IPS-20b (cell line): Measurements from ENCODE around the gene UBFD1.

Experiments used
- H3K27ac ChIP-seq: one replicate; pipeline ENCODE4 v1.5.1; 2013; ENCODE audit warnings: low read length
- H3K27me3 ChIP-seq: 2 replicates; pipeline ENCODE4 v1.6.1; 2013; ENCODE audit warnings: mild to moderate bottlenecking, low read length, inconsistent platforms; ENCODE audit not compliant: insufficient read depth
- H3K36me3 ChIP-seq: 2 replicates; pipeline ENCODE4 v1.6.1; 2013; ENCODE audit warnings: low read depth, mild to moderate bottlenecking, inconsistent platforms, low read length, moderate library complexity; ENCODE audit not compliant: insufficient read depth
- H3K4me1 ChIP-seq: 2 replicates; pipeline ENCODE4 v1.6.1; 2013; ENCODE audit warnings: mild to moderate bottlenecking, control low read depth, inconsistent platforms, low read length, moderate library complexity; ENCODE audit not compliant: insufficient read depth
- H3K4me3 ChIP-seq: 2 replicates; pipeline ENCODE4 v1.5.1; 2013; ENCODE audit warnings: mild to moderate bottlenecking, low read length, inconsistent platforms
- H3K9ac ChIP-seq: 2 replicates; pipeline ENCODE4 v1.6.1; 2013; ENCODE audit warnings: low read depth, mild to moderate bottlenecking, inconsistent platforms, low read length, moderate library complexity
- H3K9me3 ChIP-seq: 2 replicates; pipeline ENCODE4 v1.6.1; 2013; ENCODE audit warnings: mild to moderate bottlenecking, low read depth, low read length, inconsistent platforms; ENCODE audit not compliant: insufficient read depth

Gene UBFD1

DNA sequence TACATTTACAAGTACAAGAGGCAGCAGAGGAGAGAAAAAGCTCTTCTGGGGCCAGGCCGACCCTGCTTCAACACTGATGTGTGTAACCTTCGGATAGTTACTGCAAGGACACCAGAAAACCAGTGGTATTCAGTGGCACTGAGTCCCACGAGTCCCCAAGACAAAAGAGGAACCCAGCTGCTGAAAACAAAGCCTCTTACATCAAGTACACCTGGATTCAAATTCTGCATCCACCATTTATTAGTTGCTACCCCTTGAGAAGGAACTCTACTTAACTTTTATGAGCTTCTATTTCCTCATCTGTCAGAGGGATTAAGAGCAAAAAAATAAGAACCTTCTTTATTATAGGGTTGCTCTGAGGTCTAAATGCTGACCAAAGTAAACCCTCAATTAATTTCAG, 3.0 kb upstream of the UBFD1 start:
- Histone ChIP-seq H3K9me3 (no peaks in the 10 kb centered on the region), H3K27ac (no peak overlapping the region), H3K36me3 (peaks cover 55% of the 10 kb centered on the region), H3K9ac (no peak overlapping the region), H3K27me3 (no peaks in the 10 kb centered on the region), H3K4me3 (no peak overlapping the region), H3K4me1 (no peaks in the 10 kb centered on the region)

- H3K27me3 ChIP-seq = no peaks in the 10 kb centered on the region
- peaks cover 55% of the 10 kb centered on the region for H3K36me3 ChIP-seq
- H3K9me3 ChIP-seq = no peaks in the 10 kb centered on the region
- peak overlapping the region; percentile 44 for H3K27ac ChIP-seq
- H3K4me1 ChIP-seq = no peaks in the 10 kb centered on the region
- peak overlapping the region; percentile 84 for H3K9ac ChIP-seq
- peak overlapping the region; percentile 92 for H3K4me3 ChIP-seq
These were observed 514 bp downstream of the UBFD1 start for GRCh38 chr16:23557779-23558702.

DNA sequence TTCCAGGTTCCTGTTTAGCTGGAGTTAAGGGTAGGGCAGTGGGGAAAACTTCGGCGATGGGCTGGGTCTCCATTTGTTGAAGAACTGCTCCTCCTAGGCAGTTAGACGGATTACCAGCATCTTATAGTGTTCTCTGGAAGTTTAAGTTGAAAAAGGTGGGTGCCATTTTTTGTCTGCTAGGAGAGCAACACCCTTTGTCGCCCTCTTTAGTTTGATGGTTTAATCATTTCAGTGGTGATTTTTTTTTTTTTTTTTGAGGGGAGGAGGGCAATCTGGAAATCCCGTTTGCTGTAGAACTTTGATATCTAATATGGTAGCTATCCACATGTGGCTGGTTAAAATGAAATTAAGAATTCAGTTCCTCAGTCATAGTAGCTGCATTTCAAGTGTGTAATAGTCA, 4.1 kb downstream of the UBFD1 start:
- H3K9me3 ChIP-seq = no peaks in the 10 kb centered on the region
- no peak overlapping the region for H3K4me3 ChIP-seq
- H3K4me1 ChIP-seq = no peaks in the 10 kb centered on the region
- H3K27ac ChIP-seq = no peak overlapping the region
- H3K27me3 ChIP-seq = no peaks in the 10 kb centered on the region
- H3K9ac ChIP-seq = no peak overlapping the region
- H3K36me3 ChIP-seq = peaks cover 78% of the 10 kb centered on the region

- Histone ChIP-seq H3K27ac (no peak overlapping the region), H3K9ac (no peak overlapping the region), H3K4me3 (no peak overlapping the region), H3K36me3 (peaks cover 87% of the 10 kb centered on the region), H3K27me3 (no peaks in the 10 kb centered on the region), H3K4me1 (no peaks in the 10 kb centered on the region), H3K9me3 (no peaks in the 10 kb centered on the region)
These were observed 5.0 kb downstream of the UBFD1 start for GRCh38 chr16:23562505-23562904.

- H3K27ac ChIP-seq = no peak overlapping the region
- H3K27me3 ChIP-seq = no peaks in the 10 kb centered on the region
- no peaks in the 10 kb centered on the region for H3K9me3 ChIP-seq
- H3K4me3 ChIP-seq = no peak overlapping the region
- peaks cover 94% of the 10 kb centered on the region for H3K36me3 ChIP-seq
- H3K4me1 ChIP-seq = no peaks in the 10 kb centered on the region
- H3K9ac ChIP-seq = no peak overlapping the region
These were observed 5.7 kb downstream of the UBFD1 start for GRCh38 chr16:23563186-23563585.

- Histone ChIP-seq H3K27me3 (no peaks in the 10 kb centered on the region), H3K4me1 (no peaks in the 10 kb centered on the region), H3K4me3 (no peak overlapping the region), H3K27ac (no peak overlapping the region), H3K36me3 (peaks cover 97% of the 10 kb centered on the region), H3K9ac (no peak overlapping the region), H3K9me3 (no peaks in the 10 kb centered on the region)
These were observed 7.2 kb downstream of the UBFD1 start for GRCh38 chr16:23564575-23565363.

- Histone ChIP-seq H3K4me3 (no peak overlapping the region), H3K9me3 (no peaks in the 10 kb centered on the region), H3K27me3 (no peaks in the 10 kb centered on the region), H3K27ac (no peak overlapping the region), H3K4me1 (no peaks in the 10 kb centered on the region), H3K36me3 (peaks cover 97% of the 10 kb centered on the region), H3K9ac (no peak overlapping the region)
These were observed 9.2 kb downstream of the UBFD1 start for GRCh38 chr16:23566724-23567123.

- H3K27me3 ChIP-seq = no peaks in the 10 kb centered on the region
- no peak overlapping the region for H3K4me3 ChIP-seq
- no peak overlapping the region for H3K9ac ChIP-seq
- no peaks in the 10 kb centered on the region for H3K9me3 ChIP-seq
- no peak overlapping the region for H3K27ac ChIP-seq
- peaks cover 97% of the 10 kb centered on the region for H3K36me3 ChIP-seq
- no peaks in the 10 kb centered on the region for H3K4me1 ChIP-seq
These were observed 10.1 kb downstream of the UBFD1 start for GRCh38 chr16:23567602-23568001.

DNA sequence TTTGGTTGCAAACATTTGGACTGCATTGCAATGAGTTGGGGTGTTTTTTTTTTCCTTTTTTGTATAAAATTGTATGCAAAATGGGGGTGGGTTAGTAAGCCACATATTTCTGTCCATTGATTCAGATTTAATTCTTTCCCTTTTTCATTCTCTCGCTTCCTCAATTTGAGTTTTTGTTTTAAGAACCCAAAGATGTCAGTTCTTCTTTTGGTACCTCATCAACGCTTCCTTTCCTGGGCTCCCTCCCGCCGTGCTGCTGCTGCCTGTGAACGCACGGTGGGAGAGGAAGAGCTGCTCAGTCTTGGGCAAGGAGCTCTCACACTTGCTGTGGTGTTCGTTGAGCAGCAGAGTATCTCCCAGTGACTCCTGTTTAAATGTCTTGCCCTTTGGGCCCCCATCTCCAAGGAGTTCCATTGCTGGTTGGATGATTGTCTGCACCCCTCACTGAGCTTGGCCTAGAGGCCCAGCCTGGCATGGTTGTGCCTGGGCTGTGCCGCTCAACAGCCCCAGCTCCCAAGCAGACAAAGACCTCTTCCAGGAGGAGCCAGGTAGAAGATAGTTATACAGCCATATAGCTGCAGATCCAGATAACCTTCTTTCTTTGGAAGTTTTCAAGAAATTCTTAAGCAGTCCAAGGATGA, 13.6 kb downstream of the UBFD1 start:
- no peaks in the 10 kb centered on the region for H3K4me1 ChIP-seq
- no peak overlapping the region for H3K4me3 ChIP-seq
- peaks cover 93% of the 10 kb centered on the region for H3K36me3 ChIP-seq
- no peaks in the 10 kb centered on the region for H3K9me3 ChIP-seq
- no peak overlapping the region for H3K27ac ChIP-seq
- H3K9ac ChIP-seq = no peak overlapping the region
- H3K27me3 ChIP-seq = no peaks in the 10 kb centered on the region

GRCh38 chr16:23571895-23572294, 14.4 kb downstream of the UBFD1 start:
- Histone ChIP-seq H3K9me3 (no peaks in the 10 kb centered on the region), H3K4me1 (no peaks in the 10 kb centered on the region), H3K27ac (no peak overlapping the region), H3K9ac (no peak overlapping the region), H3K36me3 (peaks cover 90% of the 10 kb centered on the region), H3K4me3 (no peak overlapping the region), H3K27me3 (no peaks in the 10 kb centered on the region)

- H3K4me3 ChIP-seq = no peak overlapping the region
- H3K9ac ChIP-seq = no peak overlapping the region
- no peaks in the 10 kb centered on the region for H3K9me3 ChIP-seq
- H3K36me3 ChIP-seq = peaks cover 86% of the 10 kb centered on the region
- no peaks in the 10 kb centered on the region for H3K27me3 ChIP-seq
- no peaks in the 10 kb centered on the region for H3K4me1 ChIP-seq
- H3K27ac ChIP-seq = no peak overlapping the region
These were observed 14.9 kb downstream of the UBFD1 start for GRCh38 chr16:23572394-23572793.
